ENCODE measurements around the gene NPTX2. TPM values are rescaled to one million over a fixed set of nuclear protein-coding genes. Genes with fewer than 3 reads are reported as not detected.

NPTX2 gene
- total RNA-seq (1 to 10 TPM; 1.3 TPM), polyA plus RNA-seq (ENCODE audit: insufficient read length in 6 of 6) (under 1 TPM; 0.18 to 0.53 (median 0.37) TPM)
- long read RNA-seq, donor 1, result 0 reads
- long read RNA-seq, donor 2, result 0 reads
- long read RNA-seq, donor 3, result 0 reads
- long read RNA-seq, donor 4, result 0 reads
- long read RNA-seq, donor 5, result 0 reads
- long read RNA-seq, donor 6, result 0 reads
- long read RNA-seq, donor 7, result 0 reads
- long read RNA-seq, donor 8, result 0 reads
- long read RNA-seq, donor 9, result 0 reads
- long read RNA-seq, donor 10, partial matches to known transcripts, result 0 of 1 reads
- long read RNA-seq, donor 10, other reads (novel, unspliced or antisense), result 0 of 1 reads
- long read RNA-seq, donor 11, partial matches to known transcripts, result 6 of 10 reads
- long read RNA-seq, donor 11, other reads (novel, unspliced or antisense), result 0 of 10 reads
- long read RNA-seq, donor 12, result 0 reads

GRCh38 chr7:98617051-98617959 lies at the start of gene NPTX2:
Gene NPTX2, plus strand, starts transcription at chr7:98617285. Its CDS starts 177 bp downstream, at chr7:98617462.
- peak in 1 of 4 donors; percentile 79 for DNase-seq
- H3K9me3 ChIP-seq, result no peaks in the 10 kb centered on the region
- ATAC-seq, result peak; percentile 70
- no peak within 1 kb of the TSS for H3K27ac ChIP-seq
- no peak within 1 kb of the TSS for H3K4me3 ChIP-seq
- TF ChIP-seq, protein P1, sequence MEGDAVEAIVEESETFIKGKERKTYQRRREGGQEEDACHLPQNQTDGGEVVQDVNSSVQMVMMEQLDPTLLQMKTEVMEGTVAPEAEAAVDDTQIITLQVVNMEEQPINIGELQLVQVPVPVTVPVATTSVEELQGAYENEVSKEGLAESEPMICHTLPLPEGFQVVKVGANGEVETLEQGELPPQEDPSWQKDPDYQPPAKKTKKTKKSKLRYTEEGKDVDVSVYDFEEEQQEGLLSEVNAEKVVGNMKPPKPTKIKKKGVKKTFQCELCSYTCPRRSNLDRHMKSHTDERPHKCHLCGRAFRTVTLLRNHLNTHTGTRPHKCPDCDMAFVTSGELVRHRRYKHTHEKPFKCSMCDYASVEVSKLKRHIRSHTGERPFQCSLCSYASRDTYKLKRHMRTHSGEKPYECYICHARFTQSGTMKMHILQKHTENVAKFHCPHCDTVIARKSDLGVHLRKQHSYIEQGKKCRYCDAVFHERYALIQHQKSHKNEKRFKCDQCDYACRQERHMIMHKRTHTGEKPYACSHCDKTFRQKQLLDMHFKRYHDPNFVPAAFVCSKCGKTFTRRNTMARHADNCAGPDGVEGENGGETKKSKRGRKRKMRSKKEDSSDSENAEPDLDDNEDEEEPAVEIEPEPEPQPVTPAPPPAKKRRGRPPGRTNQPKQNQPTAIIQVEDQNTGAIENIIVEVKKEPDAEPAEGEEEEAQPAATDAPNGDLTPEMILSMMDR (IDR thresholded peaks at IDR 0.05), result no peak
- H3K36me3 ChIP-seq, result no peaks in the 10 kb centered on the region
- intact Hi-C loops (cut with DNase I), result no loop called here
- H3K4me1 ChIP-seq, result peaks cover 0 to 19% of the 10 kb centered on the region in 2 donors
- peaks cover 30 to 86% of the 10 kb centered on the region in 2 donors for H3K27me3 ChIP-seq

- H3K36me3 ChIP-seq, result no peaks in the 10 kb centered on the region
- TF ChIP-seq, protein P1 (IDR thresholded peaks at IDR 0.05), result no peak
- intact Hi-C loops (cut with DNase I), result no loop called here
- peaks cover 0 to 10% of the 10 kb centered on the region in 2 donors for H3K9me3 ChIP-seq
- ATAC-seq, result no peak
- no peak overlapping the region for H3K27ac ChIP-seq
- peaks cover 0 to 16% of the 10 kb centered on the region in 2 donors for H3K27me3 ChIP-seq
- H3K4me1 ChIP-seq, result no peaks in the 10 kb centered on the region
- H3K4me3 ChIP-seq, result no peak overlapping the region
- no peak for DNase-seq
Measured at GRCh38 chr7:98567991-98568390, 49.1 kb upstream of the NPTX2 start.

DNA sequence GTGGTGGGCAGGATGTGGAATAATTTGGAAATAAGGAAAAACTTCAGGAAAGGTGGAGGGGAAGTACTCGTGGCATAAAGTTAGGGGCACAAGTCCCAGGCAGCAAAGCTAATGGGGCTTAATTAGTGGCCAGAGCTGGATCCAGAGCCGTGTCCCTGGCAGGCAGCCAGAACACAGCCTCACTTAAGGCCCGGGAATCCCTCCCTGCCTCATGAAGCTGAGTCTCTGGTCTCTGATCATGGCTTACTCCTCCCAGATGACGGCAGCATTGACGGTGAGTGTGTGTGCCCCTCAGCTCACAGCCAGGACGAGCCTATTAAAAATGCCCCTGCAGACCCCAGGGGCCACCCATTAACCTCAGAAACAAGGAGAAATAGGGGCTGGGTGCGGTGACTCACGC lies 48.2 kb upstream of the NPTX2 start:
- Histone ChIP-seq H3K9me3 (peaks cover 0 to 12% of the 10 kb centered on the region in 2 donors), H3K27me3 (peaks cover 0 to 16% of the 10 kb centered on the region in 2 donors), H3K36me3 (no peaks in the 10 kb centered on the region), H3K4me1 (no peaks in the 10 kb centered on the region), H3K27ac (no peak overlapping the region), H3K4me3 (no peak overlapping the region)
- intact Hi-C loops (cut with DNase I), result no loop called here
- DNase-seq, result no peak
- TF ChIP-seq, protein P1 (IDR thresholded peaks at IDR 0.05), result no peak
- ATAC-seq, result no peak

DNA sequence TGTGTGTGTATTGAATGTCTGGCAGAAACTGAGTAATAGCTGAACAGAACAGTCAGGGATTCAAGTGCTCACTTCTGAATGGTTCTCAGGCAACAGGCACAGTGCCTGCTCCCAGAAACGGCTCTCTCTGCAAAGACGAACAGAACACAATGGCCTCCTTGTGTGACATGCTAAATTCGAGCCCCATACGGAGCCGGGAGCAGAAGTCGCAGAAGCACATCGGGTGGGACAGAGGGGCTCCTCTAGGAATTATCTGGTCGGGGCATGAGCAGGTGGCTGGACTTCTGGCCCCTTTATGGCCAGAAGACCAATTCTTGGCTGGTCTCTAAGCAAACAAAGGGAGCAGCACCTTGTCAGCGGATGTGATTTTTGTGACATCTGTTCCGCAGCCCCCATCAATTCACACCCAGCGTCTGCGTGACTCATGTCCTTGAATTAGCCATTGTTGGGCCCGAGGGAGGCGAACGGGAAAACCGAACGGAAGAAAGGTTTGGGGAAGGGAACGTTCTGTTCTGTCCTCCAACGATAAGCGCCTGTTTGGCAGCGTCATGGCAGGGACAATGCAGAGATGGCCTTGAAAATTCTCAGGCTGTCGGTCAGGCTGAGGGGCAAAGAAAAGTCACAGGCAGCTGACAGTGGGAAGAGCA lies 47.3 kb upstream of the NPTX2 start:
- peaks cover 0 to 6% of the 10 kb centered on the region in 2 donors for H3K9me3 ChIP-seq
- TF ChIP-seq, protein P1 (IDR thresholded peaks at IDR 0.05), result no peak
- ATAC-seq (no peak), DNase-seq (no peak)
- no peak overlapping the region for H3K27ac ChIP-seq
- H3K36me3 ChIP-seq, result no peaks in the 10 kb centered on the region
- H3K4me3 ChIP-seq, result no peak overlapping the region
- no peaks in the 10 kb centered on the region for H3K4me1 ChIP-seq
- H3K27me3 ChIP-seq, result peaks cover 0 to 16% of the 10 kb centered on the region in 2 donors
- intact Hi-C loops (cut with DNase I), result no loop called here
